ENCODE data around the gene MPPE1. TPM values are rescaled to one million over a fixed set of nuclear protein-coding genes. Genes with fewer than 3 reads are reported as not detected.
"Not testable (repeated sequence)": the region's sequence is repeated elsewhere in the genome, so short reads cannot be mapped to it uniquely, and the experiment has no call there.

The MPPE1 gene
- total RNA-seq, 1 donor: 38.0 TPM

GRCh38 chr18:11923450-11923849, 15.3 kb upstream of the MPPE1 start:
- Histone ChIP-seq H4K20me1 (ENCODE audit: insufficient read depth, low read length) (no peaks in the 10 kb centered on the region), H3K9me3 (ENCODE audit: low read depth, low read length) (no peaks in the 10 kb centered on the region), H3K36me3 (ENCODE audit: insufficient read depth, low read length) (no peaks in the 10 kb centered on the region), H3K79me2 (ENCODE audit: insufficient read depth, low read length) (no peaks in the 10 kb centered on the region), H3K4me2 (ENCODE audit: insufficient read depth, low read length) (no peak overlapping the region), H2AFZ (ENCODE audit: low read length) (no peak overlapping the region), H3K4me1 (ENCODE audit: insufficient read depth, low read length) (no peaks in the 10 kb centered on the region), H3K27me3 (ENCODE audit: insufficient read depth, low read length) (no peaks in the 10 kb centered on the region), H3K4me3 (ENCODE audit: insufficient read depth, low read length) (no peak overlapping the region), H3K27ac (ENCODE audit: low read depth, low read length) (no peak overlapping the region)
- DNase-seq (ENCODE audit: insufficient read length, low spot score, missing footprints): no peak
- no peak for TF ChIP-seq CTCF (IDR thresholded peaks at IDR 0.05; ENCODE audit: extremely low read depth, low read depth, low read length)

- H3K27ac ChIP-seq (ENCODE audit: low read depth, low read length); H4K20me1 ChIP-seq (ENCODE audit: insufficient read depth, low read length); H3K4me1 ChIP-seq (ENCODE audit: insufficient read depth, low read length); H3K27me3 ChIP-seq (ENCODE audit: insufficient read depth, low read length); H3K79me2 ChIP-seq (ENCODE audit: insufficient read depth, low read length); H3K4me3 ChIP-seq (ENCODE audit: insufficient read depth, low read length); H3K36me3 ChIP-seq (ENCODE audit: insufficient read depth, low read length); DNase-seq (ENCODE audit: insufficient read length, low spot score, missing footprints); H3K9me3 ChIP-seq (ENCODE audit: low read depth, low read length); H2AFZ ChIP-seq (ENCODE audit: low read length); H3K4me2 ChIP-seq (ENCODE audit: insufficient read depth, low read length): not testable (repeated sequence)
Measured at GRCh38 chr18:11919522-11919921, 11.4 kb upstream of the MPPE1 start.

- not testable (repeated sequence) for H3K27me3 ChIP-seq (ENCODE audit: insufficient read depth, low read length); H2AFZ ChIP-seq (ENCODE audit: low read length); H3K4me1 ChIP-seq (ENCODE audit: insufficient read depth, low read length); H3K27ac ChIP-seq (ENCODE audit: low read depth, low read length); H3K4me3 ChIP-seq (ENCODE audit: insufficient read depth, low read length); DNase-seq (ENCODE audit: insufficient read length, low spot score, missing footprints); H3K36me3 ChIP-seq (ENCODE audit: insufficient read depth, low read length); H3K9me3 ChIP-seq (ENCODE audit: low read depth, low read length); H4K20me1 ChIP-seq (ENCODE audit: insufficient read depth, low read length); H3K4me2 ChIP-seq (ENCODE audit: insufficient read depth, low read length); H3K79me2 ChIP-seq (ENCODE audit: insufficient read depth, low read length)
Measured at GRCh38 chr18:11916880-11917279, 8.8 kb upstream of the MPPE1 start.

GRCh38 chr18:11909591-11910026, 1.5 kb upstream of the MPPE1 start:
- Histone ChIP-seq H2AFZ (ENCODE audit: low read length) (peak overlapping the region; percentile 97), H3K4me3 (ENCODE audit: insufficient read depth, low read length) (peak overlapping the region; percentile 95), H3K4me1 (ENCODE audit: insufficient read depth, low read length) (peaks cover 17% of the 10 kb centered on the region), H3K36me3 (ENCODE audit: insufficient read depth, low read length) (no peaks in the 10 kb centered on the region), H4K20me1 (ENCODE audit: insufficient read depth, low read length) (no peaks in the 10 kb centered on the region), H3K4me2 (ENCODE audit: insufficient read depth, low read length) (peak overlapping the region; percentile 88), H3K27ac (ENCODE audit: low read depth, low read length) (peak overlapping the region; percentile 92), H3K79me2 (ENCODE audit: insufficient read depth, low read length) (peaks cover 11% of the 10 kb centered on the region), H3K9me3 (ENCODE audit: low read depth, low read length) (no peaks in the 10 kb centered on the region), H3K27me3 (ENCODE audit: insufficient read depth, low read length) (no peaks in the 10 kb centered on the region)
- DNase-seq (ENCODE audit: insufficient read length, low spot score, missing footprints): no peak
- no peak for TF ChIP-seq CTCF (IDR thresholded peaks at IDR 0.05; ENCODE audit: extremely low read depth, low read depth, low read length)

DNA sequence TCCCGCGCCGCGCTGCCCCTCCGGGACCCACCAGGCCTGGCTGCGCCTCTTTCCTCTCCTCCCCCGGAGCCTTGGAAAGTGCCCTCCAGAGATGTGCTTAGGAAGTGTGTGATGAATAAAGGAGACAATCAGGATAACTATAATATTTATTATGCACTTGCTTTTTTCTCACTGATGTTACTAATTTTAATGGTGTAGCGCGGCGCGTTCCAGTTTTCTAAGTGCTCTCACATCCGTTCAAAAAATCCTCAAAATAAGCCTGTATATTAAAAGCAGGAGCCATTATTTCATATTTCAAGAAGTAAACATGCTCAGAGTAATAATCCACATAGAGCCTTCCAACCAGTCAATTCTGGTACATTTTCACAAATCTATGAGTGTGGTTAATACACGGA, 941 bp upstream of the MPPE1 start:
- H3K27ac ChIP-seq (ENCODE audit: low read depth, low read length): peak overlapping the region; percentile 92
- peaks cover 11% of the 10 kb centered on the region for H3K79me2 ChIP-seq (ENCODE audit: insufficient read depth, low read length)
- no peaks in the 10 kb centered on the region for H3K27me3 ChIP-seq (ENCODE audit: insufficient read depth, low read length)
- H3K4me1 ChIP-seq (ENCODE audit: insufficient read depth, low read length): peaks cover 17% of the 10 kb centered on the region
- peak overlapping the region; percentile 95 for H3K4me3 ChIP-seq (ENCODE audit: insufficient read depth, low read length)
- H3K4me2 ChIP-seq (ENCODE audit: insufficient read depth, low read length): peak overlapping the region; percentile 88
- no peaks in the 10 kb centered on the region for H3K36me3 ChIP-seq (ENCODE audit: insufficient read depth, low read length)
- no peaks in the 10 kb centered on the region for H3K9me3 ChIP-seq (ENCODE audit: low read depth, low read length)
- peak overlapping the region; percentile 97 for H2AFZ ChIP-seq (ENCODE audit: low read length)
- no peak for DNase-seq (ENCODE audit: insufficient read length, low spot score, missing footprints)
- no peaks in the 10 kb centered on the region for H4K20me1 ChIP-seq (ENCODE audit: insufficient read depth, low read length)
- TF ChIP-seq CTCF (IDR thresholded peaks at IDR 0.05; ENCODE audit: extremely low read depth, low read depth, low read length): no peak

All from osteoblast (primary cell).